HCT116 (cell line): ENCODE measurements around the gene KLC4. TPM values are rescaled to one million over a fixed set of nuclear protein-coding genes. Genes with fewer than 3 reads are reported as not detected.

ENCODE experiments used
- ATAC-seq: fragments of 200-7000 bp; cut with Tn5 transposase; 2 replicates; pipeline ENCODE4 v1.9.1; 2020; ENCODE audit warnings: mild to moderate bottlenecking, moderate library complexity
- BruUV-seq: library from RNA; stranded (reverse); fragments of 400-500 nt; replicated peaks from 2 replicates; lab custom pipeline; 2021; lab: Mats Ljungman, UMichigan
- CTCF ChIA-PET: fragments of 300-600 bp; sonication (Branson Sonifier 250); formaldehyde crosslinking; loops from one replicate; lab custom pipeline; 2021; ENCODE audit warnings: antibody characterized with exemption; lab: Charles Lee
- POLR2A ChIA-PET: fragments of 300-600, 350-600 bp; sonication (Branson Sonifier 250); formaldehyde crosslinking; loops from one replicate; lab custom pipeline; 2021; ENCODE audit warnings: antibody characterized with exemption; lab: Charles Lee
- RAD21 ChIA-PET, 2 experiments: fragments of 300-600 bp; sonication (Branson Sonifier 250); formaldehyde crosslinking; loops; one replicate each; lab custom pipeline; 2023; ENCODE audit warnings: low total read pairs in 2 of 2; ENCODE audit not compliant: uncharacterized antibody in 2 of 2, unreplicated experiment in 2 of 2, low non-redundant PET in 1 of 2; lab: Charles Lee
- DNase-seq: peaks from one replicate; pipeline ENCODE4 v3.0.0-alpha.2; 2010; ENCODE audit warnings: low read depth, low spot score
- H2AFZ ChIP-seq: fragments of 200-600 bp; shearing (Covaris generic), sonication (generic); 2 replicates; pipeline ENCODE4 v1.6.1; 2017; ENCODE audit warnings: low read depth, mixed run types, mixed read lengths, antibody characterized with exemption, low read length; ENCODE audit not compliant: poor library complexity, severe bottlenecking
- H3K27ac ChIP-seq: 2 replicates; pipeline ENCODE4 v1.5.1; 2012; ENCODE audit warnings: low read depth, low read length
- H3K27me3 ChIP-seq: fragments of 200-600 bp; sonication (generic); 2 replicates; pipeline ENCODE4 v1.6.1; 2016; ENCODE audit warnings: mixed run types, low read length, mixed read lengths; ENCODE audit not compliant: insufficient read depth
- H3K36me3 ChIP-seq, 2 experiments: fragments of 200-500 bp in 1 of 2; fragments of 200-600 bp in 1 of 2; sonication (Bioruptor generic) in 1 of 2; sonication (generic) in 1 of 2; 2 replicates each; pipeline versions ENCODE4 v1.5.1 to v1.6.1; 2014 to 2016; ENCODE audit warnings: low read length in 2 of 2, inconsistent platforms in 1 of 2, mixed read lengths in 1 of 2, mixed run types in 1 of 2; ENCODE audit not compliant: insufficient read depth in 2 of 2, control insufficient read depth in 1 of 2
- H3K4me1 ChIP-seq, 2 experiments: fragments of 200-600 bp in 1 of 2; sonication (generic) in 1 of 2; 2 replicates each; pipeline versions ENCODE4 v1.5.1 to v1.6.1; 2012 to 2017; ENCODE audit warnings: low read length in 2 of 2, inconsistent platforms in 1 of 2, mild to moderate bottlenecking in 1 of 2, mixed read lengths in 1 of 2, mixed run types in 1 of 2, moderate library complexity in 1 of 2; ENCODE audit not compliant: insufficient read depth in 2 of 2, control insufficient read depth in 1 of 2
- H3K4me2 ChIP-seq: fragments of 200-600 bp; sonication (generic); 2 replicates; pipeline ENCODE4 v1.6.1; 2017; ENCODE audit warnings: mixed run types, low read length, mixed read lengths
- H3K4me3 ChIP-seq, 2 experiments: fragments of 200-600 bp in 1 of 2; sonication (generic) in 1 of 2; replicated peaks in 1 of 2; 2 replicates each; pipeline ENCODE4 v1.5.1; 2011 to 2016; ENCODE audit warnings: low read length in 2 of 2, control low read depth in 1 of 2, low read depth in 1 of 2, mild to moderate bottlenecking in 1 of 2, mixed read lengths in 1 of 2, mixed run types in 1 of 2
- H3K79me2 ChIP-seq: fragments of 200-600 bp; sonication (generic); 2 replicates; pipeline ENCODE4 v1.6.1; 2017; ENCODE audit warnings: mild to moderate bottlenecking, mixed run types, low read length, moderate library complexity, mixed read lengths; ENCODE audit not compliant: insufficient read depth
- H3K9ac ChIP-seq: fragments of 200-600 bp; sonication (generic); 2 replicates; pipeline ENCODE4 v1.6.1; 2016; ENCODE audit warnings: low read length, mixed read lengths
- H3K9me2 ChIP-seq: fragments of 200-600 bp; sonication (generic), shearing (Covaris generic); 2 replicates; pipeline ENCODE4 v1.6.1; 2017; ENCODE audit warnings: mixed run types, mild to moderate bottlenecking, moderate library complexity; ENCODE audit not compliant: insufficient read depth
- H3K9me3 ChIP-seq, 2 experiments: fragments of 200-500 bp in 1 of 2; fragments of 200-600 bp in 1 of 2; sonication (Bioruptor generic) in 1 of 2; sonication (generic) in 1 of 2; 2 replicates each; pipeline ENCODE4 v1.6.1; 2014 to 2017; ENCODE audit warnings: low read length in 2 of 2, mixed read lengths in 2 of 2, inconsistent platforms in 1 of 2, low read depth in 1 of 2, mild to moderate bottlenecking in 1 of 2, mixed run types in 1 of 2, moderate library complexity in 1 of 2; ENCODE audit not compliant: control insufficient read depth in 1 of 2, insufficient read depth in 1 of 2
- H4K20me1 ChIP-seq: fragments of 200-600 bp; sonication (generic), shearing (Covaris generic); 2 replicates; pipeline ENCODE4 v1.6.1; 2017; ENCODE audit warnings: mixed run types, mild to moderate bottlenecking, moderate library complexity; ENCODE audit not compliant: insufficient read depth
- ATF3 ChIP-seq: IDR thresholded peaks from 2 replicates; pipeline ENCODE4 v1.6.1; 2012
- CBX3 ChIP-seq: IDR thresholded peaks from 2 replicates; pipeline ENCODE4 v1.6.1; 2012; ENCODE audit warnings: low read depth
- CEBPB ChIP-seq: IDR thresholded peaks from 2 replicates; pipeline ENCODE4 v1.6.1; 2012; ENCODE audit warnings: low read depth
- EGR1 ChIP-seq: IDR thresholded peaks from 2 replicates; pipeline ENCODE4 v1.6.1; 2012; ENCODE audit warnings: low read depth
- ELF1 ChIP-seq: IDR thresholded peaks from 2 replicates; pipeline ENCODE4 v1.6.1; 2012; ENCODE audit warnings: low read depth, borderline replicate concordance
- EZH2 ChIP-seq: fragments of 200-600 bp; sonication (generic); IDR thresholded peaks from 2 replicates; pipeline ENCODE4 v1.6.1; 2017; ENCODE audit warnings: antibody characterized with exemption, mixed run types
- EZH2phosphoT487 ChIP-seq: fragments of 200-600 bp; IDR thresholded peaks from 2 replicates; pipeline ENCODE4 v1.6.1; 2018; ENCODE audit warnings: antibody characterized with exemption, borderline replicate concordance
- JUND ChIP-seq: IDR thresholded peaks from 2 replicates; pipeline ENCODE4 v1.6.1; 2012
- MAX ChIP-seq: IDR thresholded peaks from 2 replicates; pipeline ENCODE4 v1.6.1; 2012
- POLR2A ChIP-seq: IDR thresholded peaks from 2 replicates; pipeline ENCODE4 v1.7.0; 2011; ENCODE audit warnings: borderline replicate concordance; ENCODE audit not compliant: insufficient read depth, insufficient read length; ENCODE audit errors: extremely low read depth
- POLR2AphosphoS5 ChIP-seq: IDR thresholded peaks from 2 replicates; pipeline ENCODE4 v1.6.1; 2011; ENCODE audit warnings: mild to moderate bottlenecking, low read depth, low read length, moderate library complexity
- RAD21 ChIP-seq: IDR thresholded peaks from 2 replicates; pipeline ENCODE4 v1.6.1; 2012; ENCODE audit warnings: low read depth, mild to moderate bottlenecking
- SIN3A ChIP-seq: IDR thresholded peaks from 2 replicates; pipeline ENCODE4 v1.6.1; 2012; ENCODE audit warnings: low read depth
- SP1 ChIP-seq: IDR thresholded peaks from 2 replicates; pipeline ENCODE4 v1.6.1; 2012; ENCODE audit warnings: low read depth
- SRF ChIP-seq: IDR thresholded peaks from 2 replicates; pipeline ENCODE4 v1.6.1; 2012; ENCODE audit warnings: low read depth
- TCF7L2 ChIP-seq: IDR thresholded peaks from 2 replicates; pipeline ENCODE4 v1.7.0; 2011; ENCODE audit warnings: borderline replicate concordance, inconsistent platforms; ENCODE audit not compliant: insufficient read depth, insufficient read length; ENCODE audit errors: extremely low read depth
- YY1 ChIP-seq: IDR thresholded peaks from 2 replicates; pipeline ENCODE4 v1.6.1; 2011; ENCODE audit warnings: low read length, low read depth, moderate library complexity, mild to moderate bottlenecking; ENCODE audit not compliant: insufficient replicate concordance; ENCODE audit errors: extremely low read depth
- ZNF274 ChIP-seq: fragments of 200-500 bp; sonication (Bioruptor generic); IDR thresholded peaks from 2 replicates; pipeline ENCODE4 v1.6.1; 2014; ENCODE audit warnings: mild to moderate bottlenecking, low read depth, low read length, inconsistent platforms
- intact Hi-C: fragments of 100-400 bp; cut with micrococcal nuclease; formaldehyde crosslinking; loops from 2 replicates; pipeline ENCODE4 v1.10.0; 2022
- total RNA-seq: library from RNA; stranded (reverse); gene quantifications from one replicate; pipeline ENCODE4 v1.2.1, GENCODE V29; 2021; ENCODE audit not compliant: unreplicated experiment
- TF ChIP-seq, protein P1 (sequence below): IDR thresholded peaks from 2 replicates; pipeline ENCODE4 v1.6.1; 2011; ENCODE audit warnings: mild to moderate bottlenecking, low read length, moderate library complexity; ENCODE audit not compliant: insufficient replicate concordance; ENCODE audit errors: extremely low read depth

Gene KLC4
- total RNA-seq, 1 experiment from 2014 or later, result 16.2 TPM

- no peak overlapping the region for H3K27ac ChIP-seq
- RAD21 ChIA-PET, result no interaction called here
- TF ChIP-seq, protein P1, sequence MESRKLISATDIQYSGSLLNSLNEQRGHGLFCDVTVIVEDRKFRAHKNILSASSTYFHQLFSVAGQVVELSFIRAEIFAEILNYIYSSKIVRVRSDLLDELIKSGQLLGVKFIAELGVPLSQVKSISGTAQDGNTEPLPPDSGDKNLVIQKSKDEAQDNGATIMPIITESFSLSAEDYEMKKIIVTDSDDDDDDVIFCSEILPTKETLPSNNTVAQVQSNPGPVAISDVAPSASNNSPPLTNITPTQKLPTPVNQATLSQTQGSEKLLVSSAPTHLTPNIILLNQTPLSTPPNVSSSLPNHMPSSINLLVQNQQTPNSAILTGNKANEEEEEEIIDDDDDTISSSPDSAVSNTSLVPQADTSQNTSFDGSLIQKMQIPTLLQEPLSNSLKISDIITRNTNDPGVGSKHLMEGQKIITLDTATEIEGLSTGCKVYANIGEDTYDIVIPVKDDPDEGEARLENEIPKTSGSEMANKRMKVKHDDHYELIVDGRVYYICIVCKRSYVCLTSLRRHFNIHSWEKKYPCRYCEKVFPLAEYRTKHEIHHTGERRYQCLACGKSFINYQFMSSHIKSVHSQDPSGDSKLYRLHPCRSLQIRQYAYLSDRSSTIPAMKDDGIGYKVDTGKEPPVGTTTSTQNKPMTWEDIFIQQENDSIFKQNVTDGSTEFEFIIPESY, result no peak
- POLR2A ChIA-PET, result no interaction called here
- no peak overlapping the region for H3K4me2 ChIP-seq
- H3K9ac ChIP-seq, result no peak overlapping the region
- H3K36me3 ChIP-seq, result peaks cover 0 to 2% of the 10 kb centered on the region in 2 experiments; a peak in 2 of 4 replicates
- intact Hi-C loops, result loop anchor here (5.0 kb wide), 1 partner anchor 44 kb away; no protein-coding TSS in a partner anchor
- peaks cover 70% of the 10 kb centered on the region for H3K79me2 ChIP-seq
- H4K20me1 ChIP-seq, result no peaks in the 10 kb centered on the region
- no peak overlapping the region for H3K4me3 ChIP-seq
- CTCF ChIA-PET, result no interaction called here
- no TSS peak for BruUV-seq
- peaks cover 21 to 27% of the 10 kb centered on the region in 2 experiments for H3K4me1 ChIP-seq
- ATAC-seq, result no peak
- no peaks in the 10 kb centered on the region for H3K9me2 ChIP-seq
- DNase-seq, result no peak
- no peaks in the 10 kb centered on the region for H3K9me3 ChIP-seq
- H2AFZ ChIP-seq, result no peak overlapping the region
- H3K27me3 ChIP-seq, result no peaks in the 10 kb centered on the region
These were observed 19.3 kb downstream of the KLC4 start for GRCh38 chr6:43078691-43079090.

- no peaks in the 10 kb centered on the region for H4K20me1 ChIP-seq
- no peaks in the 10 kb centered on the region for H3K9me3 ChIP-seq
- H3K27me3 ChIP-seq, result no peaks in the 10 kb centered on the region
- H3K9me2 ChIP-seq, result no peaks in the 10 kb centered on the region
- H3K9ac ChIP-seq, result no peak overlapping the region
- intact Hi-C loops, result no loop called here
- no TSS peak for BruUV-seq
- ChIA-PET RAD21 (no interaction called here), POLR2A (no interaction called here), CTCF (no interaction called here)
- no peak for ATAC-seq
- H3K79me2 ChIP-seq, result peaks cover 89% of the 10 kb centered on the region
- DNase-seq, result no peak
- peaks cover 0 to 2% of the 10 kb centered on the region in 2 experiments; a peak in 2 of 4 replicates for H3K36me3 ChIP-seq
- H3K27ac ChIP-seq, result no peak overlapping the region
- H2AFZ ChIP-seq, result no peak overlapping the region
- peaks cover 11 to 17% of the 10 kb centered on the region in 2 experiments for H3K4me1 ChIP-seq
- no peak overlapping the region for H3K4me2 ChIP-seq
- no peak overlapping the region for H3K4me3 ChIP-seq
- no peak for TF ChIP-seq RAD21
- TF ChIP-seq EGR1, result no peak
- TF ChIP-seq EZH2phosphoT487, result no peak
- TF ChIP-seq ATF3, result no peak
- TF ChIP-seq YY1, result no peak
- no peak for TF ChIP-seq ELF1
- no peak for TF ChIP-seq SIN3A
- TF ChIP-seq POLR2A, result no peak
- no peak for TF ChIP-seq EZH2
- no peak for TF ChIP-seq CEBPB
- TF ChIP-seq CBX3, result no peak
- TF ChIP-seq MAX, result no peak
- TF ChIP-seq JUND, result no peak
- no peak for TF ChIP-seq ZNF274
- no peak for TF ChIP-seq SRF
- TF ChIP-seq SP1, result no peak
- TF ChIP-seq POLR2AphosphoS5, result no peak
- no peak for TF ChIP-seq TCF7L2
These were observed 21.6 kb downstream of the KLC4 start for GRCh38 chr6:43081043-43081442.
